IMR-90 (cell line): ENCODE results near the gene GLG1.

Source experiments
- CTCF ChIP-seq: conservative IDR thresholded peaks from 2 replicates; pipeline ENCODE4 v1.5.1; 2012; ENCODE audit warnings: mild to moderate bottlenecking, low read depth, low read length, improper control_type of control experiment
- MAZ ChIP-seq: IDR thresholded peaks from 2 replicates; pipeline ENCODE4 v1.6.1; 2012; ENCODE audit warnings: low read depth, mild to moderate bottlenecking, low read length, improper control_type of control experiment, moderate library complexity, borderline replicate concordance
- RFX5 ChIP-seq: IDR thresholded peaks from 2 replicates; pipeline ENCODE4 v1.8.0; 2012; ENCODE audit warnings: low read depth, mild to moderate bottlenecking, low read length, moderate library complexity
- SMC3 ChIP-seq: fragments of 150-350 bp; IDR thresholded peaks from 2 replicates; pipeline ENCODE4 v1.6.1; 2016; ENCODE audit warnings: low read depth, mild to moderate bottlenecking, antibody characterized with exemption, low read length, moderate library complexity

- no peak for TF ChIP-seq MAZ
- TF ChIP-seq CTCF, result no peak
- TF ChIP-seq RFX5, result no peak
- no peak for TF ChIP-seq SMC3
Observed at GRCh38 chr16:74564451-74564984, 42.4 kb downstream of the GLG1 start.
